ENCODE results near the gene CECR2.

The CECR2 gene

GRCh38 chr22:17368554-17369438 is 464 bp upstream of the CECR2 start:
- no peaks in the 10 kb centered on the region for H3K4me1 ChIP-seq (ENCODE audit: control insufficient read depth, insufficient read depth, low read length)
- peaks cover 55% of the 10 kb centered on the region for H3K27me3 ChIP-seq (ENCODE audit: control insufficient read depth, insufficient read depth, low read length)
- no peak overlapping the region for H3K4me3 ChIP-seq (ENCODE audit: low read length)

GRCh38 chr22:17370026-17370765 is 936 bp downstream of the CECR2 start:
- Histone ChIP-seq H3K9me3 (replicated peaks; ENCODE audit: low read length) (no peaks in the 10 kb centered on the region), H3K4me1 (ENCODE audit: control insufficient read depth, insufficient read depth, low read length) (no peaks in the 10 kb centered on the region), H3K4me2 (ENCODE audit: low read length) (peak overlapping the region; percentile 63), H3K36me3 (ENCODE audit: insufficient read depth, low read length) (no peaks in the 10 kb centered on the region), H3K27me3 (ENCODE audit: control insufficient read depth, insufficient read depth, low read length) (peaks cover 57% of the 10 kb centered on the region), H3K4me3 (ENCODE audit: low read length) (no peak overlapping the region), H3K9ac (ENCODE audit: low read depth, low read length) (no peak overlapping the region)

More at GRCh38 chr22:17368554-17369438, 464 bp upstream of the CECR2 start:
- H3K9me3 ChIP-seq (replicated peaks; ENCODE audit: low read length) = no peaks in the 10 kb centered on the region
- H3K4me2 ChIP-seq (ENCODE audit: low read length) = peak overlapping the region; percentile 3
- no peak overlapping the region for H3K9ac ChIP-seq (ENCODE audit: low read depth, low read length)
- no peaks in the 10 kb centered on the region for H3K36me3 ChIP-seq (ENCODE audit: insufficient read depth, low read length)

- peak overlapping the region; percentile 20 for H3K4me2 ChIP-seq (ENCODE audit: low read length)
- no peak overlapping the region for H3K9ac ChIP-seq (ENCODE audit: low read depth, low read length)
- no peak overlapping the region for H3K4me3 ChIP-seq (ENCODE audit: low read length)
- no peaks in the 10 kb centered on the region for H3K4me1 ChIP-seq (ENCODE audit: control insufficient read depth, insufficient read depth, low read length)
- H3K27me3 ChIP-seq (ENCODE audit: control insufficient read depth, insufficient read depth, low read length) = peaks cover 57% of the 10 kb centered on the region
- no peaks in the 10 kb centered on the region for H3K36me3 ChIP-seq (ENCODE audit: insufficient read depth, low read length)
- H3K9me3 ChIP-seq (replicated peaks; ENCODE audit: low read length) = no peaks in the 10 kb centered on the region
Observed at GRCh38 chr22:17370766-17371432, 1.6 kb downstream of the CECR2 start.

- peaks cover 56% of the 10 kb centered on the region for H3K27me3 ChIP-seq (ENCODE audit: control insufficient read depth, insufficient read depth, low read length)
- H3K36me3 ChIP-seq (ENCODE audit: insufficient read depth, low read length) = no peaks in the 10 kb centered on the region
- no peaks in the 10 kb centered on the region for H3K9me3 ChIP-seq (replicated peaks; ENCODE audit: low read length)
- no peaks in the 10 kb centered on the region for H3K4me1 ChIP-seq (ENCODE audit: control insufficient read depth, insufficient read depth, low read length)
- H3K4me3 ChIP-seq (ENCODE audit: low read length) = no peak overlapping the region
- H3K4me2 ChIP-seq (ENCODE audit: low read length) = no peak overlapping the region
- H3K9ac ChIP-seq (ENCODE audit: low read depth, low read length) = no peak overlapping the region
Observed at GRCh38 chr22:17371448-17371847, 2.2 kb downstream of the CECR2 start.

GRCh38 chr22:17373855-17374254 is 4.6 kb downstream of the CECR2 start:
- no peak overlapping the region for H3K9ac ChIP-seq (ENCODE audit: low read depth, low read length)
- H3K4me1 ChIP-seq (ENCODE audit: control insufficient read depth, insufficient read depth, low read length) = no peaks in the 10 kb centered on the region
- no peak overlapping the region for H3K4me3 ChIP-seq (ENCODE audit: low read length)
- no peaks in the 10 kb centered on the region for H3K36me3 ChIP-seq (ENCODE audit: insufficient read depth, low read length)
- no peaks in the 10 kb centered on the region for H3K9me3 ChIP-seq (replicated peaks; ENCODE audit: low read length)
- H3K27me3 ChIP-seq (ENCODE audit: control insufficient read depth, insufficient read depth, low read length) = peaks cover 32% of the 10 kb centered on the region
- no peak overlapping the region for H3K4me2 ChIP-seq (ENCODE audit: low read length)

GRCh38 chr22:17375914-17376614 is 6.8 kb downstream of the CECR2 start:
- Histone ChIP-seq H3K4me3 (ENCODE audit: low read length) (no peak overlapping the region), H3K27me3 (ENCODE audit: control insufficient read depth, insufficient read depth, low read length) (peaks cover 33% of the 10 kb centered on the region), H3K36me3 (ENCODE audit: insufficient read depth, low read length) (no peaks in the 10 kb centered on the region), H3K9me3 (replicated peaks; ENCODE audit: low read length) (no peaks in the 10 kb centered on the region), H3K4me1 (ENCODE audit: control insufficient read depth, insufficient read depth, low read length) (no peaks in the 10 kb centered on the region), H3K4me2 (ENCODE audit: low read length) (no peak overlapping the region), H3K9ac (ENCODE audit: low read depth, low read length) (no peak overlapping the region)

- Histone ChIP-seq H3K36me3 (ENCODE audit: insufficient read depth, low read length) (no peaks in the 10 kb centered on the region), H3K4me3 (ENCODE audit: low read length) (no peak overlapping the region), H3K27me3 (ENCODE audit: control insufficient read depth, insufficient read depth, low read length) (peaks cover 28% of the 10 kb centered on the region), H3K4me2 (ENCODE audit: low read length) (no peak overlapping the region), H3K4me1 (ENCODE audit: control insufficient read depth, insufficient read depth, low read length) (no peaks in the 10 kb centered on the region), H3K9ac (ENCODE audit: low read depth, low read length) (no peak overlapping the region), H3K9me3 (replicated peaks; ENCODE audit: low read length) (no peaks in the 10 kb centered on the region)
Observed at GRCh38 chr22:17376950-17377349, 7.7 kb downstream of the CECR2 start.

GRCh38 chr22:17379944-17380343 is 10.7 kb downstream of the CECR2 start:
- H3K27me3 ChIP-seq (ENCODE audit: control insufficient read depth, insufficient read depth, low read length) = peaks cover 16% of the 10 kb centered on the region
- H3K4me1 ChIP-seq (ENCODE audit: control insufficient read depth, insufficient read depth, low read length) = no peaks in the 10 kb centered on the region
- H3K4me2 ChIP-seq (ENCODE audit: low read length) = no peak overlapping the region
- H3K9ac ChIP-seq (ENCODE audit: low read depth, low read length) = no peak overlapping the region
- H3K4me3 ChIP-seq (ENCODE audit: low read length) = no peak overlapping the region
- no peaks in the 10 kb centered on the region for H3K9me3 ChIP-seq (replicated peaks; ENCODE audit: low read length)
- no peaks in the 10 kb centered on the region for H3K36me3 ChIP-seq (ENCODE audit: insufficient read depth, low read length)

GRCh38 chr22:17380359-17381087 is 11.3 kb downstream of the CECR2 start:
- H3K4me2 ChIP-seq (ENCODE audit: low read length) = no peak overlapping the region
- H3K4me1 ChIP-seq (ENCODE audit: control insufficient read depth, insufficient read depth, low read length) = no peaks in the 10 kb centered on the region
- H3K4me3 ChIP-seq (ENCODE audit: low read length) = no peak overlapping the region

GRCh38 chr22:17381192-17381913 is 12.1 kb downstream of the CECR2 start:
- H3K9ac ChIP-seq (ENCODE audit: low read depth, low read length) = no peak overlapping the region
- H3K4me1 ChIP-seq (ENCODE audit: control insufficient read depth, insufficient read depth, low read length) = no peaks in the 10 kb centered on the region
- no peaks in the 10 kb centered on the region for H3K9me3 ChIP-seq (replicated peaks; ENCODE audit: low read length)
- no peak overlapping the region for H3K4me3 ChIP-seq (ENCODE audit: low read length)
- peaks cover 16% of the 10 kb centered on the region for H3K27me3 ChIP-seq (ENCODE audit: control insufficient read depth, insufficient read depth, low read length)
- no peaks in the 10 kb centered on the region for H3K36me3 ChIP-seq (ENCODE audit: insufficient read depth, low read length)
- H3K4me2 ChIP-seq (ENCODE audit: low read length) = no peak overlapping the region

More at GRCh38 chr22:17380359-17381087, 11.3 kb downstream of the CECR2 start:
- Histone ChIP-seq H3K36me3 (ENCODE audit: insufficient read depth, low read length) (no peaks in the 10 kb centered on the region), H3K9me3 (replicated peaks; ENCODE audit: low read length) (no peaks in the 10 kb centered on the region), H3K27me3 (ENCODE audit: control insufficient read depth, insufficient read depth, low read length) (peaks cover 16% of the 10 kb centered on the region), H3K9ac (ENCODE audit: low read depth, low read length) (no peak overlapping the region)
